ENCODE data around the gene MGAT5B.

MGAT5B gene

DNA sequence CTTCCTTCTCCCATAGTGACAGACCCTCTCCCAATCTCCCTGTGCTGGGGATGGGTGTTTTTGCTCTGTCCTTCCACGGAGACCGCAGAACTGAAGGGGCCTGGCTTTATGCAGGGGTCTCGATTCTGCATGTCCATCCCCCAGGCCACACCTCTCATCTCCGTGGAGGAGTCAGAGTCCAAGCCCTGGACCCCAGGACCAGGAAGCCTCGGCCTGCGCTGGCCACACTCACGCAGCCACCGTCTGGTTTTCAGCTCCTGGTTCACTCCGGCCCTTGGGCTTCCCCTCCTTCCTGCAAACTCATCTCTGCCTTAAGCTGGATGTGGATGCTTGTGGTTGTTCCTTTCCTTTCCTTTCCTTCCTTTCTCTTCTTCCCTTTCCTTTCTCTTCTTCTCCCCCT is 90.8 kb downstream of the MGAT5B start:
- no peak overlapping the region for H3K4me3 ChIP-seq (ENCODE audit: low read depth, low read length)
- TF ChIP-seq, protein P1, sequence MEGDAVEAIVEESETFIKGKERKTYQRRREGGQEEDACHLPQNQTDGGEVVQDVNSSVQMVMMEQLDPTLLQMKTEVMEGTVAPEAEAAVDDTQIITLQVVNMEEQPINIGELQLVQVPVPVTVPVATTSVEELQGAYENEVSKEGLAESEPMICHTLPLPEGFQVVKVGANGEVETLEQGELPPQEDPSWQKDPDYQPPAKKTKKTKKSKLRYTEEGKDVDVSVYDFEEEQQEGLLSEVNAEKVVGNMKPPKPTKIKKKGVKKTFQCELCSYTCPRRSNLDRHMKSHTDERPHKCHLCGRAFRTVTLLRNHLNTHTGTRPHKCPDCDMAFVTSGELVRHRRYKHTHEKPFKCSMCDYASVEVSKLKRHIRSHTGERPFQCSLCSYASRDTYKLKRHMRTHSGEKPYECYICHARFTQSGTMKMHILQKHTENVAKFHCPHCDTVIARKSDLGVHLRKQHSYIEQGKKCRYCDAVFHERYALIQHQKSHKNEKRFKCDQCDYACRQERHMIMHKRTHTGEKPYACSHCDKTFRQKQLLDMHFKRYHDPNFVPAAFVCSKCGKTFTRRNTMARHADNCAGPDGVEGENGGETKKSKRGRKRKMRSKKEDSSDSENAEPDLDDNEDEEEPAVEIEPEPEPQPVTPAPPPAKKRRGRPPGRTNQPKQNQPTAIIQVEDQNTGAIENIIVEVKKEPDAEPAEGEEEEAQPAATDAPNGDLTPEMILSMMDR (IDR thresholded peaks at IDR 0.05; ENCODE audit: borderline replicate concordance, insufficient read depth, low read depth, low read length): no peak

- H3K4me3 ChIP-seq (ENCODE audit: low read depth, low read length): no peak overlapping the region
- TF ChIP-seq, protein P1 (IDR thresholded peaks at IDR 0.05; ENCODE audit: borderline replicate concordance, insufficient read depth, low read depth, low read length): no peak
These were observed 93.7 kb downstream of the MGAT5B start for GRCh38 chr17:76961869-76962268.

- TF ChIP-seq, protein P1 (IDR thresholded peaks at IDR 0.05; ENCODE audit: borderline replicate concordance, insufficient read depth, low read depth, low read length): no peak
- no peak overlapping the region for H3K4me3 ChIP-seq (ENCODE audit: low read depth, low read length)
These were observed 94.7 kb downstream of the MGAT5B start for GRCh38 chr17:76962858-76963257.

DNA sequence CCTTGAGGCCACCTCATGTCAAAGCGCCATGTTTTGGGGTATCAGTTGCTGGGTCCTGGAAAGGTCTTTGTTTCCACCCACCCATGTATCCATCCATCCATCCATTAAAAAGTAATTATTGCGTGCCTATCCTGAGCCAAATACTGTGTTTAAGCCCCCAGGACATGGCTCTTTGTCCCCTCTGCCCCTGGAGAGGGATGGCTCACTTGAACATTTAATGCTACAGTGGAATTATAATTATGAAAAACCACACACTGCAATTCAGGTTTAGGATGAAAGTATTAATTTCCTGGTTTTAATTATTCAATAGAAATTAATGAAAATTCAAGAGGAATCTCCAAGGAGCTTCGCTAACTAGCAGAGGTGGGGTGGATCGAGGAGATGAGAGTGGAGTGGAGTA is 97.8 kb downstream of the MGAT5B start:
- H3K4me3 ChIP-seq (ENCODE audit: low read depth, low read length): no peak overlapping the region
- TF ChIP-seq, protein P1 (IDR thresholded peaks at IDR 0.05; ENCODE audit: borderline replicate concordance, insufficient read depth, low read depth, low read length): no peak

- H3K4me3 ChIP-seq (ENCODE audit: low read depth, low read length): no peak overlapping the region
- TF ChIP-seq, protein P1 (IDR thresholded peaks at IDR 0.05; ENCODE audit: borderline replicate concordance, insufficient read depth, low read depth, low read length): no peak
These were observed 98.4 kb downstream of the MGAT5B start for GRCh38 chr17:76966486-76967181.

DNA sequence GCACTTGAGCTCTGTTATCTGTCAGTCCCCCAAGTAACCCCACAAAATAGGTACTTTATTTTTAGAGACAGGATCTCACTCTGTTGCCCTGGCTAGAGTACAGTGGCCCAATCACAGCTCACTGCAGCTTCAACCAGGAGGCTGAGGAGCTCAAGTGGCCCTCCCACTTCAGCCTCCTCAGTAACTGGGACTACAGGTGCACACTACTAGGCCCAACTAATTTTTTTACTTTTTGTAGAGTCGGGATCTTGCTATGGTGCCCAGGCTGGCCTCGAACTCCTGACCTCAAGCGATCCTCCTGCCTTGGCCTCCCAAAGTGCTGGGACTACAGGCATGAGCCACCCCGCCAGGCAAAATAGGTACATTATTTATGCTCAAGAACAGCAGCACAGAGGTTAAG is 99.6 kb downstream of the MGAT5B start:
- no peak overlapping the region for H3K4me3 ChIP-seq (ENCODE audit: low read depth, low read length)
- TF ChIP-seq, protein P1 (IDR thresholded peaks at IDR 0.05; ENCODE audit: borderline replicate concordance, insufficient read depth, low read depth, low read length): no peak
